Measurements from ENCODE around the gene RND2.

Gene RND2

DNA sequence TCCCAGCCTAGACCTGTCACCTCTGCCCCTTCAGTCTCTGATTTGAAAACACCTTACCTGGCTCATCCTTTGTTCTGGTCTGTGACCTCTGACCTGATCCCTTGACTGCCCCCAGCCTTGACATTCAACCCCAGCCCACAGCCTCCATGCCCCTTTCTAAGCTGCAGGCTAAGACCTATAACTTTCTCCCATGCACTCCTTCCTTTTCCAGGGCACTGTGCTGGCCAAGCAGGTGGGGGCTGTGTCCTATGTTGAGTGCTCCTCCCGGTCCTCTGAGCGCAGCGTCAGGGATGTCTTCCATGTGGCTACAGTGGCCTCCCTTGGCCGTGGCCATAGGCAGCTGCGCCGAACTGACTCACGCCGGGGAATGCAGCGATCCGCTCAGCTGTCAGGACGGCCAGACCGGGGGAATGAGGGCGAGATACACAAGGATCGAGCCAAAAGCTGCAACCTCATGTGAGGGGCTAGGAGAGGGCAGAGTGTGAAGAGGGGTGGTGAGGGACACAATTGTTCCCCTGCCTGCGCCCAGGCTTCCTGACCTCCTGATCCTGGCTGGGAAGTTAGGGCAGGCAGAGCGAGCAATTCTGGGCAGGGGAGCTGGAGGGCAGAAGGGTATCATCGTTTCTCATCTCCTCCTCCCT, 3.3 kb downstream of the RND2 start:
- TF ChIP-seq, protein P1, sequence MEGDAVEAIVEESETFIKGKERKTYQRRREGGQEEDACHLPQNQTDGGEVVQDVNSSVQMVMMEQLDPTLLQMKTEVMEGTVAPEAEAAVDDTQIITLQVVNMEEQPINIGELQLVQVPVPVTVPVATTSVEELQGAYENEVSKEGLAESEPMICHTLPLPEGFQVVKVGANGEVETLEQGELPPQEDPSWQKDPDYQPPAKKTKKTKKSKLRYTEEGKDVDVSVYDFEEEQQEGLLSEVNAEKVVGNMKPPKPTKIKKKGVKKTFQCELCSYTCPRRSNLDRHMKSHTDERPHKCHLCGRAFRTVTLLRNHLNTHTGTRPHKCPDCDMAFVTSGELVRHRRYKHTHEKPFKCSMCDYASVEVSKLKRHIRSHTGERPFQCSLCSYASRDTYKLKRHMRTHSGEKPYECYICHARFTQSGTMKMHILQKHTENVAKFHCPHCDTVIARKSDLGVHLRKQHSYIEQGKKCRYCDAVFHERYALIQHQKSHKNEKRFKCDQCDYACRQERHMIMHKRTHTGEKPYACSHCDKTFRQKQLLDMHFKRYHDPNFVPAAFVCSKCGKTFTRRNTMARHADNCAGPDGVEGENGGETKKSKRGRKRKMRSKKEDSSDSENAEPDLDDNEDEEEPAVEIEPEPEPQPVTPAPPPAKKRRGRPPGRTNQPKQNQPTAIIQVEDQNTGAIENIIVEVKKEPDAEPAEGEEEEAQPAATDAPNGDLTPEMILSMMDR (IDR thresholded peaks at IDR 0.05; ENCODE audit: borderline replicate concordance, control extremely low read depth, extremely low read depth, insufficient read depth, missing control alignments), result no peak
- no peak for DNase-seq (ENCODE audit: low spot score)
- in situ Hi-C loops (cut with MboI; ENCODE audit: low sequenced_read_pairs, unreplicated experiment), result loop anchor here (25.0 kb wide), 1 partner anchor 284 kb away; no protein-coding TSS in a partner anchor

DNA sequence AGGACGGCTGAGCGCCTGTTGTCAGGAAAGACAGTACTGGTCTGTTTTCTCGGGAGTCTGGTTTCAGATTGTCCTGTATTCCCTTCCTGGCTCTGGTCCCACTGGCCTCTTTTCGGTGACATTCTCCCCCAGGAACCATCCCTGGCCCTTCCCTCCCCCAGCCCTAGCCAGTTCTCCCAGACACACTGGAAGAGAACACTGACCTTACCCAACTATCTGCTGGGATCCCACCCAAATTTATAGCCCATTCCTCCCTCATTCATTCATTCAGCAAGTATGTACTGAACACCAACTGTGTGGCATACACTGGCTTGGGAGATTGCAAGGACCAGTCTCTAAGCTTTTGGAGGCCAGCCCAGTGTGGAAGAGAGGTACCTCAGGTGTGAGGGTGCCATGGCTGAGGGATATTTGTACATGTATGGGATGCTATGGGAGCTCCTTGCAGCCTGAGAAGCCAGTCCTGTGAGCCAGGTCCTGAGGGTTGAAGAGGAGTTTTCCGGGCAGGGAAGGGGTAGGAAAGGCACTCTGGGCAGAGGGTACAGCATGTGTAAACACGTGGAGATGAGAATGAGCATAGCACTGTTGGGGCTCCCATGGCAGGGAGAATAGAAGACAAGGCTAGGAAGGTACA, 5.2 kb downstream of the RND2 start:
- DNase-seq (ENCODE audit: low spot score), result no peak
- TF ChIP-seq, protein P1 (IDR thresholded peaks at IDR 0.05; ENCODE audit: borderline replicate concordance, control extremely low read depth, extremely low read depth, insufficient read depth, missing control alignments), result no peak
- in situ Hi-C loops (cut with MboI; ENCODE audit: low sequenced_read_pairs, unreplicated experiment), result loop anchor here (25.0 kb wide), 1 partner anchor 282 kb away; no protein-coding TSS in a partner anchor

DNA sequence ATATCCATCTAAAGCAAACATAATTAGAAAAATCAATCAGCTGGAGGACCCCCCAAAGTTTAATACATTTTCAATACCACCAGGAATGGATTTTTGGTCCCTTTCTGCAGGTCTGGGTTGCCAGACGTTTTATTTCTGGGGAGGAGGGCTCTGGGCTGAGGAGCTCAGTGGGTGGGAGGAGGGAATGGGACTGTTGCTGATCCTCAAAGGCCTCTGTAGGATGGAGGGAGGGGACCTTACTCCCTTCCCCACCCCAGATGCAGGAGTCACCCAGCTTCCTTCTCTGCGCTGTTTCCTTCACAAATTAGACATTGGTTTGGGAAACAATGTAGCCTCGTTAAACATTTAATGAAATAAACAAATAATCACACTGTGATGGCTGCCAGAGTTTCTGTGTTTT, 6.6 kb downstream of the RND2 start:
- in situ Hi-C loops (cut with MboI; ENCODE audit: low sequenced_read_pairs, unreplicated experiment), result loop anchor here (25.0 kb wide), 1 partner anchor 281 kb away; no protein-coding TSS in a partner anchor
- DNase-seq (ENCODE audit: low spot score), result no peak
- TF ChIP-seq, protein P1 (IDR thresholded peaks at IDR 0.05; ENCODE audit: borderline replicate concordance, control extremely low read depth, extremely low read depth, insufficient read depth, missing control alignments), result no peak

DNA sequence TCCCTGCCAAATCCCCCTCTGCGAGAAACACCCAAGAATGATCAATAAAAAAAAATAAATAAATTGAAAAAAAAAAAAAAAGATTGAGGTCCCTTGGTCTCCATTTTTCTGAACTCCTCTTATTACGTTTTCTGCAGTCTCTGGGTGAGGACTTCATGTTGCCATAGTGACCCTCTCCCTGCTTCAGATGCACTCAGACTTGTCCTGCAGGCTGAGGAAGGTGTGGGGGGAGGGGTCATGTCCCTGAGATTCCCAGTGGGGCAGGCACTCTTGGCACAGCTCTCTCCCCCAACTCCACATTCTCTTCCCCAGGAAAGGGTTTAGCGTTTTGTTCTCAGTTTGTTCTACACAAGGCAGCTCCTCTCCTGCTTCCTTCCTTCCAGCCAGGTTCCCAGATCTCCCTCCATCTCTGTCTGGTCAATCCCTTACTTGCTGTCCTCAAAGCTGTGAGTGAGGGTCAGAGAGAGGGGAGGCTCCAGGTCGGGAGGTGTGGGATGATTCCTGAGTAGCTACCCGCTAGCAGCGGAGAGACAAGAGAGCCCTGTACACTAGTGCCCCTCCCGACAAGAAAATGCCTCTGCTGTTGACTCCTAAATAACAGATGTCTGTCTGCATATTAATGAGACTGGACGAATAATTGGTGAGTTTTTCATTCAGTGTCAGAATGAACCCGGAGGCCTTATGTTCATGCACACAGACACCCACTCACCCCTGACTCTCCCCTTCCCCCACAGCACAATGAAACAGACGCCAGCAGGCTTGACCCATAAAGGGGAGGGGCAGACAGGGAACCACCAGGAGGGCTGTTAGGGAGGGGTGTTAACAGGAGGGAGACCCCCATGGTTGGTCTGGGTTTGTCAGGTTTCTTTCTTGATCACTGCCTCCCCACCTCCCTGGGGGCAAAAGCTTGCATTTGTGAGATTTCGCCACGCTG, 9.2 kb downstream of the RND2 start:
- in situ Hi-C loops (cut with MboI; ENCODE audit: low sequenced_read_pairs, unreplicated experiment), result loop anchor here (25.0 kb wide), 1 partner anchor 278 kb away; no protein-coding TSS in a partner anchor
- TF ChIP-seq, protein P1 (IDR thresholded peaks at IDR 0.05; ENCODE audit: borderline replicate concordance, control extremely low read depth, extremely low read depth, insufficient read depth, missing control alignments), result no peak
- no peak for DNase-seq (ENCODE audit: low spot score)

DNA sequence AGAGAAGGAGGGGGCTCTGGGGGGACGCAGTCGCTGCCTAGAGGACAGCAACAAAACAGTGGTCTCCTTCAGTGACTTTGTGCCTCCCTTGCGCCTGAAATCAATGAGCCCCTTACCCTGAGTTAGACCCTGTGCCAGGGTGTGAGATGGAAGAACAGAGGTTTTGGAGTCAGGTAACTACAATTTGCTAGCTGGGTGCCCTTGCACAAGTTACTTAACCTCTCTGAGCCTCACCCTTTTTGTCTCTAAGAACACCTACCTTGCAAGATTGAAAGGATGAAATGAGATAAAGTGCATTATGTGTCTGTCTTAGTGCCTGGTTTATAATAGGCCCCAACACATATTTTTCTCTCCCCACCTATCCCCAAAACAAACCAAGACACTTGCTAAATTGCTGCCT, 9.9 kb downstream of the RND2 start:
- DNase-seq (ENCODE audit: low spot score), result no peak
- in situ Hi-C loops (cut with MboI; ENCODE audit: low sequenced_read_pairs, unreplicated experiment), result loop anchor here (25.0 kb wide), 1 partner anchor 277 kb away; no protein-coding TSS in a partner anchor
- TF ChIP-seq, protein P1 (IDR thresholded peaks at IDR 0.05; ENCODE audit: borderline replicate concordance, control extremely low read depth, extremely low read depth, insufficient read depth, missing control alignments), result no peak

DNA sequence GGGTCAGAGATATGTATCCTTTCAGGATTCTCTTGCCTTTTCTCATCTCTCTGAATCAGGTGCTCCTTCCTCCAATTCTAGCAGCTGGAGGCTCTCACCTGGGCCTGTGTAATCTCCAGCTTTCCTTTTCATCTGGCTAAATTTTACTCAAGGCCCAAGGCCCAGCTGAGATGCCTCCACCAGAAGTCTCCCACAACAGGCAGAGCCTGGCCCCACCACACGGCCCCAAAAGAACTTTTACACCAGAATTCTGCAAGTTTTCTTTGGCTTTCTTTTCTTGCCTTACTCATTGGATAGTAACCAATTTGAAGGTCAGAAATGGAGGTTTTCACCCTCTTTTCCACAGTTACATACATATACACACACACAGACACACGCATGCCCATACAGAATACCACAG, 14.6 kb downstream of the RND2 start:
- in situ Hi-C loops (cut with MboI; ENCODE audit: low sequenced_read_pairs, unreplicated experiment), result loop anchor here (25.0 kb wide), 1 partner anchor 273 kb away; no protein-coding TSS in a partner anchor
- TF ChIP-seq, protein P1 (IDR thresholded peaks at IDR 0.05; ENCODE audit: borderline replicate concordance, control extremely low read depth, extremely low read depth, insufficient read depth, missing control alignments), result no peak
- no peak for DNase-seq (ENCODE audit: low spot score)
